AG08396 (cell line): ENCODE data around the gene IGF2.
"Not testable (repeated sequence)": the region's sequence is repeated elsewhere in the genome, so short reads cannot be mapped to it uniquely, and the experiment has no call there.

ENCODE experiments used
- DNase-seq: peaks from one replicate; pipeline ENCODE4 v3.0.0; 2012; ENCODE audit warnings: low spot score, mixed read lengths

IGF2 gene, protein sequence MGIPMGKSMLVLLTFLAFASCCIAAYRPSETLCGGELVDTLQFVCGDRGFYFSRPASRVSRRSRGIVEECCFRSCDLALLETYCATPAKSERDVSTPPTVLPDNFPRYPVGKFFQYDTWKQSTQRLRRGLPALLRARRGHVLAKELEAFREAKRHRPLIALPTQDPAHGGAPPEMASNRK

DNA sequence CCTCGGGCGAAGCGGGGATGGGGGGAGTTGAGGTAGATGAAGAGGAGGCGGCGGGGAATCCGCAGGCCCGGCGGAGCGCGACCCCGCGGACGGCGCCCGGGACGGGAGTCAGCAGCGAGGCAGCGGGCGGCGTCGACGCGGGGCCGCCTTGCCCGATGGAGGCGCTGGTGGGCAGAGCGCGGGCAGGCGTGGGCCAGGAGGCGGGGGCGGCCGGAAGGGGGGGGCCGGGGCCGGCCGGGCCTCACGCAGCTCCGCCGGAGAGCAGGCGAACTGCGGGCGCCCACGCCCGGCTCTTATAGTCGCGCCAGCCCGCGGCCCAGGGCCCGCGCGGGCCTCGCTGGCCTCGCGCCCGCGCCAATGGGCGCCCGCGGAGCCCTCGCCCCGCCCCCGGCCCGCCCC lies at the start of gene IGF2:
IGF2 (minus strand) TSS at position 267 of the 399 bp plus-strand sequence. CDS start 3,866 bp downstream, outside the sequence.
- peak; percentile 88 for DNase-seq

DNA sequence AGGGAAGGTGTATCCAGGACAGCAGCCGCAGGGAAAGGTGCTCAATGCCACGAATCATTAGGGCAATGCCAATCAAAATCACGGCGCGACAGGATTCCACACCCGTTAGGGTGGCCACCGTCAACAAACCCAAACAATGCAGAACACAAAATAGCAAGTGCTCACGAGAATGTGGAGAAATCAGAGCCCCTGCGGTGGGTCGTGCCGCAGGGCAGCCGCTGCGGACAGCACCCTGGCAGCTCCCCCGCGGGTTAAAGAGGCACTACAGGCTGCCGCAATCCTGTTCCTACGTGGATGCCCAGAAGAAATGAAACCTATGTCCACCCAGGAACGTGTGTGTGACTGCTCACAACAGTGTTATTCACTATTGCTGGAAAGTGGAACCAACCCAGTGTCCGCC lies 49.6 kb upstream of the IGF2 start:
- DNase-seq = no peak

DNA sequence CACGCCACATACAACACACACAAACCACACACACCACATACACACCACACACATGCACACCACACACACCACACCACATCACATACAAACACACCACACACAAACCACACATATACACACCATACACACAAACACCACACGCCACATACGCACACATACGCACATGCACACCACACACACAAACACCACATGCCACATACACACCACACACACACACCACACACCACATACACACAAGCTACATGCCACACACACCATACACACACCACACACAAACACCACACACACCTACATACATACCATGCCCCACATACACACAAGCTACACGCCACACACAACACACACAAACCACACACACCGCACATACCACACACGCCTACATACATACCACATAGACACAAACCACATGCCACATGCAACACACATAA lies 48.1 kb upstream of the IGF2 start:
- no peak for DNase-seq

DNA sequence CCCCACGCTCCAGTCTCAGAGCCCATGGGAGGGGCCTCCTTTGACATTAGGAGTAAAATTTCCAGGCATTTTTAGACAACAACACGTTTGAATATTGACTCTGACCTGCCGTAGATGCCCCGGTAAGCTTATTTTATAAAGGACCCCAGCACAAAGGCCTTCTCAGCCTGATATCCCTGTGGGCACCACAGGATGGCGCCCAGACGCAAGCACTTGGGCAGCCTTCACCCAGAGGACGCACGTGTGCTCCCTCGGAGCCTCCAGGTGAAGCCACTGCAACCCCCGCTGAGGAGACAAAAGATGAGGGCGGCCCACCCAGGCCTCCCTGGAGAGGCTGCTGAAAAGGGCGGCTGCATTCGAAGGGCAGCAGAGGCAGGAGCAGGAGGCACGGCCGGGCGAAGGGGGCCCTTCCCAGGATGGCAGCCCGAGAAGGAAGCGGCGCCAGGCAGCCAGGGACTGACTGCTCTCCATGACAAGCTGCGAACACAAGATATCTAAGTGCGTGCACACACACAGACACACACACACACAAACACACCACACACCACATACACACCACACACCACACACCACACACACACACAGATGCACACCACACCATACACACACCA lies 47.6 kb upstream of the IGF2 start:
- DNase-seq = no peak

DNA sequence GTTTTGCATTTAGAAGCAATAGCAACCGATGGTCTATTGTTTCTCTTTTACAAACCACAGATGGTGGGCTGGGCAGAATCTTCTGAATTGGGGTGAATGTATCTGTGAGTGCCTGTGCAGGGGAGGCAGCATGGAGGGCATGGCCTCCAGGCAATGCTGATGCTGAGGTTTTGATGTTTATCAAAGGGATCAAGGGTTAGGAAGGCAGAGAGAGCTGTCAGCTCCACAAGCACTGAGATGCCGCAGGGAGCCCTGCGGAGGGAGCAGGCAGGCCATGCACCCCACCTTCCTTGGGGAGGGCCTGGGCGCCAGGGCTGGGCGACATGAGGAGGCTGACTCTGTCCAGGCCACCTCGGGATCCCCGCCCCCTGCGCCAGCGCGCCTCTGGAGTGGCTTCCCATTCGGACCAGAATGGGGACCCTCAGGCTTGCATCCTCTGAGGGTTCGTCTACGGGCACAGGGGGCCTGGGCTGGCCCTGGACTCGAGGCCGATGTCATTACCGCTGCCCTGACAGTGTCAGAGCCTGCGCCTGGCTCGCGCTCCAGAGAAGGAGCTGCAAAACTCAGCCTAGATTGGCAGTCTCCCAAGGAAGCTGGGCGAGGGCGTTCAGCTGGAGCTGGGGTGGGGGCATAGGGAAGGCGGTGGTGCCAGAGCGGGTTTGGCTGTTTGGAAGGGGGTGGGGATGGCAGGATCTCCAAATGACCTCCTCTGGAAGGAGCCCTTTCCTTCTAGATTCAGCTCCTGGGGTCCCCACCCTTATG lies 46.3 kb upstream of the IGF2 start:
- no peak for DNase-seq

DNA sequence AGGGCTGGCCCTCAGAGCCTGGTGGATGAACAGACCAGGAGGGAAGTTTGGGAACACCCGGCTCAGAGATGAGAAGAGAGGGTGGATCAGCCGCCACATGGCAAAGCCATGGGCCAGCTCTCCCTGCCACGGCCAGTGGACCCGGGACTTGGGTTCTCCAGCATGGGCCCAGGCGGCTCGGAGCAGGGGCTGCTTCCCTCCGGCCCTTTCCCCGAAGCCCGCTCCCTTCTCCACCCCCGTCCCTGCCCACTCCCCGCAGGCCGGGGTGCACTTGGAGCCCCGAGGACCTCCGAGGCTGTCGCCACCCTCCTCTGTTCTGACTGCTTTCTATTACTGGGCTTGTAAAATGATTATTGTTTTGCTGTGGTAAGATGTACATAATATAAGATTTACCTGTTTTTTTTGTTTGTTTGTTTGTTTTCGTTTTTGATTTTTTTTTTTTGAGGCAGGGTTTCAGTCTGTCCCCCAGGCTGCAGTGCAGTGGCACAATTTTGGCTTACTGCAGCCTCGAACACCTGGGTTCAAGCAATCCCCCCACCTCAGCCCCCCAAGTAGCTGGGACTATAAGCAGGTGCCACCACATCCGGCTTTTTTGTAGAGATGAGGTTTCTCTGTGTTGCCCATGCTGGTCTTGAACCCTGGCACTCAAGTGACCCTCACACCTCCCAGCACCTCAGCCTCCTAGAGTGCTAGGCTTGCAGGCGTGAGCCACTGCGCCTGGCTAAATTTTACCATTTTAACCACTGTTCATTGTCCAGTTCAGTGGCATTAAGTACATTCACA lies 43.7 kb upstream of the IGF2 start:
- no peak for DNase-seq

DNA sequence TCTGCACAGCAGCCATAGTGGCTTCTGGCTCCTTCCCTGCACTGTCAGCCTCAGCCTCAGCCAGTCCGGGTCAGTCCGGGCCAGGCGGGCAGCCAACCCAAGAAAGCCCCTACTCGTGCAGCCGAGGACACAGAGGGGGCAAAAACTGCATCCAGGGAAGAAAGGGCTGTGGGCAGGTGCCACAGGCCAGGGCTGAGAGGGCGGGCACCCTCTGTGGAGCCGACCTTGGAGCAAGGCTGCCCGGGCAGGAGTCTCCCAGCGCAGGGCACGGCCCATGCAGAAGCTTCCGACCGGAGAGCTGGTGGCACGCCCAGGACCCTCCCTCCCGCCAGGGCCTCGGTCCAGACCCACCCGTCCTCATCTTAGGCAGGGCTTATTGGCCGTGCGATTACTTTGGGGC lies 42.9 kb upstream of the IGF2 start:
- no peak for DNase-seq

DNA sequence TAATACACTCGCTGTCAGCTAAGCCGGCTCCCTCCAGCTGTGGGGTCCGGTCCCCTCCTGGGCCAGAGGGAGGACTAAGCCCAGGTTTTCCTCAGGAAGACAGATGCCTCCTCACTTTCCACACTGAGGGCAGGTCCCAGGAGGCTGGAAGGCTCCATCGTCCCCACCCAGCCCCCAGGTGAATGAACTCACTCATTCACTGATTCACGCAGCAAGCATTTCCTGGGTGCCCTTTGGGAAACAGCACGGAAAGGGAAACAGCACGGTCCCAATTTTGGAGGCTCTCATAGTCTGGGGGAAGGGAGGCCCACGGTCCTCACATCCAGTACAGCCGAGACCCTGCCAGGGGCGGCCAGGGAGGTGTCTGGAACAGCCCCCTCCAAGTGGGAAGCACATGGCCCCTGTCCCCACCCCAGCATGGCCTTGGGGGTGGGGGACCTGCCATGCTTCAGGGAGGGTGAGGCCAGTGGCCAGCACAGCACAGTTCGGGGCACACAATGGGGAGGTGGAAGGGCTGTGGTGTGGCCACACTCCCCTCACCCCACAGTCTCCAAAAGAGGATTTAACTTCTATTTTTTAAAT lies 41.7 kb upstream of the IGF2 start:
- no peak for DNase-seq

DNA sequence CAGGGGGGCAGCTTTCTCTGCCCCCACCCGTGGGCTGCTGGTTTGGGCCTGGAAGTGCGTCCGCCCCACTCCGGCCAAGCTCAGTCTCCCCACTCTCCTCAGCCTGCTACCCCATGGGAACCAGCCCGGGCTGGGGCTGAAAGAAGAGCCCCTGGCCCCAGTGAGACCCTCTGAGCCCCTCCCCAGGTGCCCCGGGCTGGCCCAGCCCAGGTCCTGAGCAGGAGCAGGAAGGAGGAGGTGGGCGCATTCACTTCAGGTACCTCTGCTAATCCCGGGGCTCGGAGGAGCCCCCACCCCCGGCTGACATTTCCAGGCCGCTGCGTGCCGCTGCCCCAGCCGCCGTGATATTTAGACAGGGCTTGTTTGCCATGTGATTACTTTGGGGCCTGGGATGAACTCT lies 41.2 kb upstream of the IGF2 start:
- DNase-seq = no peak

DNA sequence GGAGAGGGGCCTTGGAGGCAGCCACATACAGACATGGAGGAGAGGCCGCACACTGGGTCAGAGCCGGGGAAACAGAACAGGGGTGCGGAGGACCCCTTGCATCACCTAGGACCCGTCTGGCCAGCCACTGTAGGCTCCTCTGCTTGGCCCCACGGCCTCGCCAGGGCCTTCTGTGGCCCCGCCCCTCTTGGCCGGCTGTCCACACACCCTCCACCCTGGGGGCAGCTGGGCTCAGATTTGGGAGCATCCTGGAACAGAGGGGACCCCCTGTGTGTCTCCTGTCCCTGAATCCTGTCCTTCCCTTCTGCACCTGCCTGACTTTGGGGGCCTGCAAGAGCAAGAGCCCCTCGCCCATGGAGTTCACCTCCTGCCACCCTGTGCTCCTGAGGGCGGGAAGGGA lies 40.3 kb upstream of the IGF2 start:
- no peak for DNase-seq

DNA sequence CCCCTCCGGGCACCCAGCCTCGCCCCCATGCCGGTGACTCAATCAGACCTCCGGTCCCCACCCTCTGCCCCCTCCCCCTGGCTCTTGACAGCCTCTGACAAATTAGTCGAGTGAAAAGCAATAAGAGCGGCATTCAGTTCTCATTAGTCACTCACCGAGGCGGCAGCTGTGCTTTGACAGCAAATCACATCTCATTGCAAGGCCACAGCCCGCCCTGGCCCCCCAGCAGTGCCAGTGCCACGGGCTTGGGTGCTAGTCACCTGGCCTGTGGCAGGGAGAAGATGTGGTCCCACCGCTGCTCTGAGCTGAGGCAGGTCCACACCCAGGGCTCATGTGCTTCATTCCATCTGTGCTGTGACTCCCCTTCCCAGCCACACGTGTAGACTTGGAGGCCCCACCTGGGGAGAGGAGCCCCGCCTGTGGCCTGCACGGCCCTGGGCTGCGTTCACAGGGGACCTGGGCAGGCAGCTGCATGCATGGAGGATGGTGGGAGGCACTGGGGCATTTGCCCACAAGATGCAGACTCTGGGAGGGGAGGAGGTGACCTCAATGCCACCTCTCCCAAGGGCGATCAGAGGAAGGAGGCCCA lies 39.8 kb upstream of the IGF2 start:
- DNase-seq = peak; percentile 56

DNA sequence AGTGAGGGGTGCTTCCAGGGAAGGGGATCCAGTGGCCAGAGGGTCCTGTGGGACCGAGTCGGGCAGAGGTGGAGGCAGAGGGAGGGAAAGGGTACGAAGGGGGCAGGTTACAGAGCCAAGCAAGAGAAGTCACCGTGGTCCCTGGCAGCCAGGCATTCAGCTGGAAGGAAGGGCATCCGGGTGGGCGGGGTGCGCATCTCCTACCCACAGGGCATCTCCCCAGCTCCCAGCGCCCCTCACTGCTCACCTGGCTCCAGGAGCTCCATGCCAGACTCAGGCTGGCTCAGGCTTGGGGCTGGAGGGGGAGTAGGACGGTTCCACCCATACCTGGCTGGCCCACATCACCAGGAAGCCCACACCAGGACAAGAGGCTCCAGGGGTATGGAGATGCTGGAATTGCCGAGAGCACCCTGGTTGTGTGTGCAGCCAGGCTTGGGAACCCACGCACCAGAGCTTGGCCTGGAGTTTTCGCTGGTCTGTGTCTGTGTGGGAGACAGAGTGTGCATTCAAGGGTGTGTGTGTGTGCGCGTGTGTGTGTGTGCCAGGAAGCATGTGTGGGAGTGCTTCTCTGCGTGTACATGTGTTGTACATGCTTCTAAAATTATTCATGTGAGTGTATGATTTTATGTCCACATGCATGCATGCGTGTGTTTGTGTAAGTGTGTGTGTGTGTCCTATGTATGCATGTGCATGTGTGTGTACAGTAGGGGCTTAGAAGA lies 39.0 kb upstream of the IGF2 start:
- DNase-seq = not testable (repeated sequence)

DNA sequence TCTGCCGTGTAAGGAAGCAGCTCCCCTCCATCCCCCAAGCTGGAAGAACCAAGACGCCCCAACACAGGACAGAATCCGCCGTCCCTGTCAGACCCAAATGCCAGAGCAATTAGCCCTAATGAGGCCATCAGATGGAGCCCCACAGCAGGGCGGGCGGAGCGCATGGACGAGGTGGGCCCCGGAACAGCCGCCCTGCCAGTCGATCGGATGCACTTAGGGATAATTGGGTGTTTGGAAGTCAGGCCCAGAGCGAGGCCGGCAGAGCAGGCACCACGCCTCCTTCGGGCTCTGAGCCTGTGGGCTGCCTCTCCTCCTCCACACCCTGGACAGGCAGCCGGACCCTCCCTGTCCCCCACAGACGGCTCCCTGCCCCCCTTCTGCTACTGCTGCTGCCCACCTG lies 37.9 kb upstream of the IGF2 start:
- DNase-seq = no peak

DNA sequence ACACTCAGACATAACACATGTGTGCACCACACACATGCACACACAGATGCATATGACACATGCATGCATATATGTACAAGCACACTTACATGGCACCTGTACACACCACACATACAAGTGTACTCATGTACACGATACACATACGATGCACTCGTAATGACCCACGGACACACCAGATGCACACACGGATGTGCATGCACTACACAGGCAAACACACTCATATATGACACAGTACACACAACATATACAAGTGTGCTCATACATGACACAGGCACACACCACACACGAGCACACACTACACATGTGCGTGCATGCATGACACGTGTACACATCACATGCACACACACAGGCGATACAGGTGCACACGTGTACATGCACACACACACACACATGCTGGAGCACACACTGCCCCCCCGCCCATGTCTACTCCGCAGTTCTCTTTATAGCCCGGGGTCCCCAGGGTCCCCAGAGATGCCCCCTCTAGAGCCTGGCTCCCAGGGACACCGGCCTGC lies 37.3 kb upstream of the IGF2 start:
- no peak for DNase-seq

DNA sequence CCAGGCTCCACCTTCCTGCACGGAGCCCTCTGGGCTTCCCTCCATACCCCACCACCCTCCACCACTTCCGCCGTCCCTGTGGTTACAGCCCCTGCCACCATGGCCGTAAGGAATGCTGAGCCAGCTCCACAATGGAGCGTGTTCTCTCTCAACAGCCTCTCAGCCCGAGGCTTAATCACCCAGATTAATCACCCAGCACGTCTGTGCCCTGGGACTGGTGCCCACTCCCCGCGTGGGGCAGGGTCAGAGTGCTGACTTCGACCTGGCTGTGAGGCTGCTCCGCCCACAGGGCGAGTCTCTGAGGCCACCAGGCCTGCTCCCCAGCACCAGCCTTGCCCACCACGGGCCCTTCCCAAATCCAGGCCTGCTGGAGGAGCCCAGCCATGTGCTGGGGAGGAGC lies 36.5 kb upstream of the IGF2 start:
- peak; percentile 62 for DNase-seq

DNA sequence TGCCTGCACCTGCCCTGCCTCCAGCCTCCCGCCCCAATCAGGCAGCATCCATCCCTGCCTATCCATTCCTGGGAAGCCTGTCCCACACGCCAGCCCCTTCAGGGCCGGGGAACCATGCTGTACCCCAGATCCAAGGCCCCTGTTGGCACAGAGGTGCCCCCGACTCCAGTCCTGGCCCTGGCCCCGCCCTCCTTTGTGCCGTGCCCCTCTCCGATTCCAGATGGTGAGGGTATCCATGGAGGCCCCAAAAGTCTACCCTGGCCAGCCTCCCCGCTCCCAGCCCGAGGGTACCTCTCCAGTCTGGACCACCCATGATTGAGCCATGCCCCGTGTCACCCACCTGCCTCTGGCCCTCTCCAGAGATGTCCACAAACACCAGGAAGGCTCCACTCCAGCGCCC lies 35.2 kb upstream of the IGF2 start:
- DNase-seq = no peak

DNA sequence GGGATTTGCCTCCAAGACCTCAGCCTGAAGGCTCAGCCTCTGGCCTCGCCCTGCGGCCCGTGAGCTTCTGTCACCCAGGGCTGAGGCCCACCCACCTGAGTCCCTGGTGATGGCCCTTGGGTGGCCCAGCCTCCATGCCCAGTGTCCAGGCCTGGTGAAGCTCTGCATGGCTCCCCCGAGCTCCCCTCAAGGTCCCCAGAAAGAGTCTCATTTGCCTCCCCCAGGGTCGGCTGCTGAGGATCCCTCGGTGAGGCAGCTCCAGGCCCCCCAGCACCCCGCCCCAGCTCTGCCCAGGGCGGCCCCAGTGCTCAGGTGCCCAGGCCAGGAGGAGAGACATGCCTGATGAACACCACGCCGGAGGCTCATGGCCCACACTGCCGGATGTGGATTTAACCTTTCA lies 34.6 kb upstream of the IGF2 start:
- no peak for DNase-seq

DNA sequence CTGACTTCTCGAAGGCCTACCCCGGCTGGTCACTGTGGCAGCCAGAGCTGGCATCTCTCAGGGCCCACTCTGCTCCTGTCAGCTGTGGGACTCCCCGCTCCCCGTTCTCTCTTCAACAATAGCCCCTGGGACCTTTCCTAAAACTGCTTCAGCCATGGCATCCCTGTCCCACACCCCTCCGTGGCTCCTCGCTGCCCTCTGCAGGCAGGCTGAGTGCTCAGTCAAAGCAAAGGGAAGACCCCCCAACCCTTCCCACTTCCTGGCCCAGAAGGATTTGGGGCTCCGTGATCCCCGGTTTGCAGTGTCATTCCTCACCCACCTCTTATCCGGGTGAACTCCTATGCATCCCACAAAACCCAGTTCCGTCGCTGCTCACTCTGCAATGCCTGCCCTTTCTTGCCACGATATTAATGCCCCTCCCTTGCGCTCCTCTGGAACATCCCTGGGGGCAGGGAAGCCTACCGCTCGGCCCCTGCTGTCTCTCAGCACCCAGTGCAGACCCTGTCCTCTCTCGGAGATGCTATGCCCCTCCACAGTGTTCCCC lies 34.0 kb upstream of the IGF2 start:
- DNase-seq = no peak

DNA sequence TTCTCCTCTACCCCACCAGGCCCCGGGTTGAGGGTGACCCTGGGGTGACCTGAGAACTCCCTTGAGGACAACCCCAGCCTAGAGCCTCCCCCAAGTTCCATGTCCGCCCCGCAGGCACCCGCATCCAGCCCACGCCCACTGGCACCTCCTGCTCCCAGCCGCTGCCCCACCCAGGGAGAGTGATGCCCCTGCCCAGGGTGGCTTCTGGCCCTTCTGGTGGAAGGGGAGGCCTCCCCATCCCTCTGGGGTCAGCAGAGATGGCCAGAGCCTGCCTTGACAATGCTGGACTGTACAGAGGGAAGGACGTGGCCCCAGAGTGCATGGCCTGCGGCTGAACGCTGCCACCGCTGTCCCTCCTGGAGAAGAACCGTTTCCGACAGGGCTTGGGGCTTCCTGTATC lies 33.5 kb upstream of the IGF2 start:
- no peak for DNase-seq

DNA sequence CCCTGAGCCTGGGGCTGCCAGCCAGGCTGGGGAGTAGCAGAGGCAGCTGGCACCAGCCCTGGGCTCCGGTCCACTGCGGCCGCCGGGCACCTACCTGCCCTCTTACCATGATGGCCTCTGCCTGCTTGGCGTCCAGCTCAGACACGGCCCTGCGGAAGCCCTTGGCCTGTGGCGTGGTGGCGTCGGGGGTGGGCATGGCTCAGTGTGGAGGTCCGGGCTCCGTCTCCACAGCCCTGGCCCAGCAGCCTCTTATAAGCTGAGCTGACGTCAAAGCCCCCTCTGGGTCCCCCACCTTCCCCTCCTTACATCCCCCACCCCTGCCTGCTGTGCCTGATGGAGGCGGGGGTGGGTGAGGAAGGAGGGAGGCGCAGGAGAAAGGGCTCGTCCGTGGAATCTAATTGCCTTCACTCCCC lies 32.4 kb upstream of the IGF2 start, which contains the start of gene TH:
TH (minus strand) TSS at position 225 of the 413 bp plus-strand sequence; CDS start at position 196, 29 bp downstream.
- DNase-seq = no peak
